Hepatocyte (in vitro differentiated cells): Measurements from ENCODE around the gene CMSS1.

Experiments
- CTCF ChIP-seq: fragments of 200-600 bp; sonication (generic); IDR thresholded peaks from 2 replicates; pipeline ENCODE4 v1.5.1; 2016; ENCODE audit warnings: antibody characterized with exemption, mild to moderate bottlenecking; ENCODE audit not compliant: poor library complexity
- EZH2 ChIP-seq: fragments of 200-600 bp; sonication (generic); IDR thresholded peaks from 2 replicates; pipeline ENCODE4 v1.6.1; 2016; ENCODE audit warnings: antibody characterized with exemption, mild to moderate bottlenecking, borderline replicate concordance
- EZH2phosphoT487 ChIP-seq: fragments of 200-600 bp; sonication (generic); IDR thresholded peaks from one replicate; pipeline ENCODE4 v1.6.1; 2018; ENCODE audit warnings: antibody characterized with exemption, mild to moderate bottlenecking, low read depth, moderate library complexity; ENCODE audit not compliant: unreplicated experiment, severe bottlenecking

- TF ChIP-seq CTCF: no peak
- TF ChIP-seq EZH2: no peak
- TF ChIP-seq EZH2phosphoT487: no peak
These were observed 137.4 kb downstream of the CMSS1 start for GRCh38 chr3:99954914-99955644.
